BLaER1 (cell line): Measurements from ENCODE around the gene RETREG1.

Source experiments
- H3K27ac ChIP-seq: shearing (Covaris generic); formaldehyde crosslinking; 2 replicates; pipeline ENCODE4 v1.8.1; 2022
- H3K27me3 ChIP-seq: shearing (Covaris generic); formaldehyde crosslinking; 2 replicates; pipeline ENCODE4 v1.8.1; 2022
- H3K36me3 ChIP-seq: shearing (Covaris generic); formaldehyde crosslinking; 2 replicates; pipeline ENCODE4 v1.8.1; 2022
- H3K4me1 ChIP-seq: shearing (Covaris generic); formaldehyde crosslinking; 2 replicates; pipeline ENCODE4 v1.8.1; 2022
- H3K4me2 ChIP-seq: shearing (Covaris generic); formaldehyde crosslinking; 2 replicates; pipeline ENCODE4 v1.8.1; 2022
- H3K4me3 ChIP-seq: shearing (Covaris generic); formaldehyde crosslinking; 2 replicates; pipeline ENCODE4 v1.8.1; 2022
- H3K9ac ChIP-seq: shearing (Covaris generic); formaldehyde crosslinking; 2 replicates; pipeline ENCODE4 v1.8.1; 2022
- H3K9me3 ChIP-seq: shearing (Covaris generic); formaldehyde crosslinking; 2 replicates; pipeline ENCODE4 v1.8.1; 2022
- H4K20me1 ChIP-seq: shearing (Covaris generic); formaldehyde crosslinking; 2 replicates; pipeline ENCODE4 v1.8.1; 2022
- Cebpa-rat ChIP-seq: shearing (Covaris generic); IDR thresholded peaks from 2 replicates; pipeline ENCODE4 v1.8.1; 2022

RETREG1 gene

DNA sequence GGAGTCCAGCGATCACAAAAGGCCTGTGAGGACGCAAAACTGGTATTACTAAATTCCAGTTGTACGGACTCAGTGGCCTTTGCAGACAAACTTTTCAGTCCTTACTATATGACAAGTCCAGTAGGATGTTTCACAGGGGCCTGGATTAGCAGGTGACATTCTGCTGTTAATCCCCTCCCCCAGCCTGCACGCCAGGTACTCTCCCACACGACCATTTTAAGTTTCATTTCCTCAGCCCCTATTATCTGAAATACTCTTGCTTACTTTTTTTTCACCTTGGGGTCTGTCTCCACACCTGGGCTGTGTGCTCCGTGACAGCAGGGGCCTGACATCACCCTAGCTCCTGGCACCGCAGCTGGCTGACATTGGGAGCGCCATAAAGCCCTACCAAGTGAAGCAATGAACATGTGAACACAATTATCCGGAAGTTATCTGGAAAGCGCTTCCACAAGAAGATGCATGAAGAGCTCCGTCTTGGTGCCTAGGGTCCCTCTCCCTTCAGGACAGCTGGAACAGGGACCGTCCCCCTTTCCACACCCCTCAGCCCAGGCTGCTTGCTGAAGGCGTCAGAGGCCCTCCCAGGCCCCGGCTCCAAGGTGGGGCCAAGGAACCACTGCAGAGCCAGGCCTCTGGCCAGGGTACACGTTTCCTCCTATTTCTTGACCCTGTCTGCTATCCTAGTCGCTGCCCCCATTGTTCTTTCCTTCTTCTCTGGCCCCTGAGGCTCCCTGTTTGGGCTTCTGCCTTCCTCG is 111.5 kb downstream of the RETREG1 start:
- Histone ChIP-seq H3K36me3 (peaks cover 16% of the 10 kb centered on the region; the same call in 1 of the 2 replicates), H3K9ac (no peak overlapping the region), H3K4me3 (no peak overlapping the region), H3K27ac (no peak overlapping the region), H3K4me2 (no peak overlapping the region), H3K4me1 (no peaks in the 10 kb centered on the region), H3K27me3 (no peaks in the 10 kb centered on the region), H4K20me1 (peaks cover 28% of the 10 kb centered on the region; the same call in 1 of the 2 replicates), H3K9me3 (no peaks in the 10 kb centered on the region)
- TF ChIP-seq Cebpa-rat = no peak

DNA sequence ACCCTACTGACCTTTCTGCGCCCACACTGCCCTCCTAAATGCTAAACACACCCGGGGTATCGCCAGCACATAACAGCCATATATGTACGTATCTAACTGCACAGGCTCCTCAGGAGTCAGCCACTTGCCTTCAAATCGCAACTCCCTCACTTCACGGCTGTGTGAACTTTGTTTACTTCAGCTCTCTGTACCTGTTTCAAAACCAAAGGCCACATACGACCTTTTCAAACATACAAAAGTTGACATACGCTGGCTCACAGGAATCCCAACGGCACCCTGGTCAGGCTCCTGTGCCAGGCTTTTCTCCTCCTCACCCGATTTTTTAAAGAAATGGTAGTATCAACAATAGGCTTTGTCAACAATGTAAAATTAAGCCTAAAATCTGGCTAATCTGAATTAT is 112.2 kb downstream of the RETREG1 start:
- Histone ChIP-seq H3K4me1 (no peaks in the 10 kb centered on the region), H3K4me2 (no peak overlapping the region), H3K27ac (no peak overlapping the region), H3K4me3 (no peak overlapping the region), H4K20me1 (peaks cover 32% of the 10 kb centered on the region; the same call in 1 of the 2 replicates), H3K9me3 (no peaks in the 10 kb centered on the region), H3K9ac (no peak overlapping the region), H3K36me3 (peaks cover 16% of the 10 kb centered on the region; the same call in 1 of the 2 replicates), H3K27me3 (no peaks in the 10 kb centered on the region)
- no peak for TF ChIP-seq Cebpa-rat

GRCh38 chr5:16502866-16503265 is 113.9 kb downstream of the RETREG1 start:
- TF ChIP-seq Cebpa-rat = no peak
- no peak overlapping the region for H3K4me2 ChIP-seq
- H3K9ac ChIP-seq = no peak overlapping the region
- no peak overlapping the region for H3K4me3 ChIP-seq
- no peaks in the 10 kb centered on the region for H3K27me3 ChIP-seq
- peaks cover 7% of the 10 kb centered on the region for H3K9me3 ChIP-seq
- peaks cover 24% of the 10 kb centered on the region; the same call in 1 of the 2 replicates for H3K36me3 ChIP-seq
- peaks cover 23% of the 10 kb centered on the region; the same call in 1 of the 2 replicates for H4K20me1 ChIP-seq
- no peaks in the 10 kb centered on the region for H3K4me1 ChIP-seq
- no peak overlapping the region for H3K27ac ChIP-seq

GRCh38 chr5:16500024-16500423 is 116.8 kb downstream of the RETREG1 start:
- no peak for TF ChIP-seq Cebpa-rat
- Histone ChIP-seq H3K27me3 (no peaks in the 10 kb centered on the region), H3K4me2 (no peak overlapping the region), H3K9me3 (peaks cover 36% of the 10 kb centered on the region), H3K27ac (no peak overlapping the region), H3K4me1 (no peaks in the 10 kb centered on the region), H3K9ac (no peak overlapping the region), H3K4me3 (no peak overlapping the region), H3K36me3 (peaks cover 30% of the 10 kb centered on the region), H4K20me1 (peaks cover 16% of the 10 kb centered on the region; the same call in 1 of the 2 replicates)

DNA sequence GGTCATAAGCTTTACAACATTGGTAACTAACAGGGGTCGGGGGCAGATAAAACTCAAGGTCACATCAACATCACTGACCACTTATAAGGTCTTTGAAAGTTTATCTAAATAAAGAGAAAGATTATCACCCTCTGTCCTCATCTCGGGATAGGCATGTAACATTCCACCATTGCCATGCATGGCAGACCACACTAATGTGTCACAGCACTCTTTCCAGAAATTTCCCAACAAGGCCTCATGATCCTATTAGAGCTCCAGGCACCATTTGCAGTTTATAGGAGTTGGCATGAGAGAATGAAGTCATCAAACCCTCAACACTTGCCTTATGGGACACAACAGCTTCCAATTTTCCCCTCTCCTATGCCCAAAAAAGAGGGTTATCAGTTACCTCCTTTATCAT is 119.3 kb downstream of the RETREG1 start:
- H3K4me3 ChIP-seq = no peak overlapping the region
- peaks cover 31% of the 10 kb centered on the region for H3K36me3 ChIP-seq
- TF ChIP-seq Cebpa-rat = no peak
- no peaks in the 10 kb centered on the region for H3K27me3 ChIP-seq
- peaks cover 45% of the 10 kb centered on the region for H3K9me3 ChIP-seq
- no peak overlapping the region for H3K4me2 ChIP-seq
- H3K4me1 ChIP-seq = no peaks in the 10 kb centered on the region
- peaks cover 17% of the 10 kb centered on the region; the same call in 1 of the 2 replicates for H4K20me1 ChIP-seq
- H3K27ac ChIP-seq = no peak overlapping the region
- H3K9ac ChIP-seq = no peak overlapping the region

GRCh38 chr5:16493261-16493660 is 123.5 kb downstream of the RETREG1 start:
- Histone ChIP-seq H3K36me3 (peaks cover 25% of the 10 kb centered on the region), H3K4me1 (peaks cover 4% of the 10 kb centered on the region; the same call in 1 of the 2 replicates), H3K27ac (no peak overlapping the region), H3K27me3 (no peaks in the 10 kb centered on the region), H4K20me1 (peaks cover 46% of the 10 kb centered on the region), H3K9me3 (peaks cover 42% of the 10 kb centered on the region), H3K4me2 (no peak overlapping the region), H3K4me3 (no peak overlapping the region), H3K9ac (no peak overlapping the region)
- TF ChIP-seq Cebpa-rat = no peak

DNA sequence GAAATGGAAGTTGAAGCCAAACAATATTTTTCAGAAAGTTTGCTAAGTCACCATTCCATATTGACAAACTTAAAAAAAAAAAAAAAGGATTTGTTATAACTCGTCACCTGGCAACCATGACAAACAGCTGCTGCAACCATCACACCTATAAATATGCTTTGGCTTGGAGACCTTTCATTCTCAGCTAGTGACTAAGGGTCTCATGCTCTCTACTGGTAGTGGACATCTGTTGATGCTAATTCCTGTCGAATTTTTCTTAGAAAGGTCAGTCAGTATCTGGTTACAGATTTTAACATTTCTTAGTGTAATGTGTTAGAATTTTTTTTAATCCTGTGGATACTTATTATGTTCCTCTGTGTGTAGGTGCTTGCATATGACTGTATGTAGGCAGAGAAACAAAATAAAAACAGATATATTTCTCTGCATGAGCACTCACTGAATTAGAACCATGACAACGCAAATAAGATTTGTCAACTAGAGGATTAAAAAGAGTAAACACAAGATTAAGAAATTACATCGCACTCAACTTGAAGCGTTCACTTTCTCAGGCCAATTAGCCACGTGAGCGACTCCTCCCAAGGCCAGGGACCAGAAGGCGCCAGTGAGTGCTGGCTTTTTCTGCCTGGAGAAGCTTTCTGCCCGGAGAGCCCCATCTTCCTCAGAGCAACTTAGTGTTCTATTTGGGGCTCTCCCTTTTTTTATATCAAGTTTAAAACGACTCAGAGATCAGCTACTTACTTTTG is 124.2 kb downstream of the RETREG1 start:
- peaks cover 52% of the 10 kb centered on the region for H4K20me1 ChIP-seq

GRCh38 chr5:16490911-16491310 is 125.9 kb downstream of the RETREG1 start:
- Histone ChIP-seq H4K20me1 (peaks cover 66% of the 10 kb centered on the region), H3K4me1 (peaks cover 4% of the 10 kb centered on the region; the same call in 1 of the 2 replicates), H3K4me3 (no peak overlapping the region), H3K36me3 (peaks cover 11% of the 10 kb centered on the region), H3K27ac (no peak overlapping the region), H3K9ac (no peak overlapping the region), H3K9me3 (peaks cover 18% of the 10 kb centered on the region), H3K27me3 (no peaks in the 10 kb centered on the region), H3K4me2 (no peak overlapping the region)
- no peak for TF ChIP-seq Cebpa-rat

More for the DNA sequence above, 124.2 kb downstream of the RETREG1 start:
- TF ChIP-seq Cebpa-rat = no peak
- peaks cover 20% of the 10 kb centered on the region for H3K36me3 ChIP-seq
- H3K4me2 ChIP-seq = no peak overlapping the region
- peaks cover 35% of the 10 kb centered on the region for H3K9me3 ChIP-seq
- H3K27me3 ChIP-seq = no peaks in the 10 kb centered on the region
- H3K4me1 ChIP-seq = peaks cover 4% of the 10 kb centered on the region; the same call in 1 of the 2 replicates
- H3K27ac ChIP-seq = no peak overlapping the region
- H3K4me3 ChIP-seq = no peak overlapping the region
- no peak overlapping the region for H3K9ac ChIP-seq

DNA sequence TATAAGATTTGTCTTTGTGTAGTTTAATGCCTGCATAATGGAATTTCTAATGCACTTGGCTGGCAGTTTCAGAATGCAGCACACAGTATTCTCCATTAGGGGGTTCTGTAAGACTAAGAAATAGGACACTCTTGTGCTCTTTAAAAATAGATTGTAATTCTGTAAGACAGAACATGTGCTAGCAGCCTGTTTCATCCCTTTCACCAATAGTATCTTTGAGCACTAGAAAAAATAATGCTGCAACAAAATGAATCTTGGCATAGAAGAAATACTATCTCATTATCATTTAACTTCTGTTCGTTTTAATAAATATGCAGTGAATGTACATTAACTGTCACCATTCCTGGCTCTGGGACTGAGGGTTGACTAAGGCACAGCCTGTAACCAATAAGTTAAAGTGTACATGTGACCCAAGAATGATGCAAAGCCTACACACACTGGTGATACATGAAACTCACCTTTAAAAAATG is 127.4 kb downstream of the RETREG1 start:
- Histone ChIP-seq H3K9ac (no peak overlapping the region), H3K9me3 (peaks cover 3% of the 10 kb centered on the region), H3K4me3 (no peak overlapping the region), H3K27me3 (no peaks in the 10 kb centered on the region), H3K27ac (no peak overlapping the region), H3K36me3 (no peaks in the 10 kb centered on the region), H3K4me1 (peaks cover 4% of the 10 kb centered on the region; the same call in 1 of the 2 replicates), H4K20me1 (peaks cover 80% of the 10 kb centered on the region), H3K4me2 (no peak overlapping the region)
- no peak for TF ChIP-seq Cebpa-rat

DNA sequence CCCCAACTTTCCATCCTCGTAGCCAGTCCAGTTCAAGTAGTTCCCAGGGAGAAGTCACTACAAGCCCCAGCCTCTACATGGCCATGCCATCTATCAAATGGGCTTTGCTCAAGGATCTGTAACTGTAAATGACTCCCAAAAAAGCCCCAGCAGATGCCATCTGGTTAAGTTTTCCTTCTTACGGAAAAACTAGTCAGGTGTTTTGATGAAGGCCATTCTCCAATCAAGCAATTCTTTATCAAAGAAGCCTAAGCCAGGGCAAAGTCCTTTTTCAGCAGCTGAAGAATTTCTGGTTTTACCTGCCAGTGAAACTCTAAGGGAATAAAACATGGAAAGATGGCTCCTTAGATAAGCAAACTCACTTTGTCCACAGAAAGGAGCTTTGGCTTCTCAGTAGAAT is 129.3 kb downstream of the RETREG1 start:
- Histone ChIP-seq H4K20me1 (peaks cover 80% of the 10 kb centered on the region), H3K4me3 (no peak overlapping the region), H3K27me3 (no peaks in the 10 kb centered on the region), H3K9ac (no peak overlapping the region), H3K4me1 (peaks cover 4% of the 10 kb centered on the region; the same call in 1 of the 2 replicates), H3K27ac (no peak overlapping the region), H3K36me3 (no peaks in the 10 kb centered on the region), H3K4me2 (no peak overlapping the region), H3K9me3 (no peaks in the 10 kb centered on the region)
- no peak for TF ChIP-seq Cebpa-rat
